HG03108 (cell line): Measurements from ENCODE around the gene SEC24C.
"Not testable (repeated sequence)": the region's sequence is repeated elsewhere in the genome, so short reads cannot be mapped to it uniquely, and the experiment has no call there.

Experiments used
- ATAC-seq: cut with Tn5 transposase; IDR thresholded peaks from one replicate; pipeline ENCODE4 v1.9.1; 2021; ENCODE audit warnings: moderate library complexity; ENCODE audit not compliant: unreplicated experiment

Gene SEC24C

DNA sequence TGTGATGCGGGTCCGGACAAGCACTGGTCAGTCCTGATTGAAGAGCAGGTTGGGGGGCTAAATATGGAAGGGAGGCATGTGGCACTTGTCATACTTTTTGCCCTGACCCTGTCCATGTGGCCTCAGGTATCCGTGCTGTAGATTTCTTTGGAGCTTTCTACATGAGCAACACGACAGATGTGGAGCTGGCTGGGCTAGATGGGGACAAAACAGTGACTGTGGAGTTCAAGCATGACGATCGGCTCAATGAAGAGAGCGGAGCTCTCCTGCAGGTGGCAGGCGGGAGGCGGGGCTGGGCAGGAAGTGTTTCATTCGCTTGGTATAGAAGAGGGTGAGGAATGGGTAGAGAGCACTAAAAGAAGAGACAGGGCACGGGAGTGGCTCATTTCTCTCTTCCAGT, 24.7 kb downstream of the SEC24C start:
- no peak for ATAC-seq

DNA sequence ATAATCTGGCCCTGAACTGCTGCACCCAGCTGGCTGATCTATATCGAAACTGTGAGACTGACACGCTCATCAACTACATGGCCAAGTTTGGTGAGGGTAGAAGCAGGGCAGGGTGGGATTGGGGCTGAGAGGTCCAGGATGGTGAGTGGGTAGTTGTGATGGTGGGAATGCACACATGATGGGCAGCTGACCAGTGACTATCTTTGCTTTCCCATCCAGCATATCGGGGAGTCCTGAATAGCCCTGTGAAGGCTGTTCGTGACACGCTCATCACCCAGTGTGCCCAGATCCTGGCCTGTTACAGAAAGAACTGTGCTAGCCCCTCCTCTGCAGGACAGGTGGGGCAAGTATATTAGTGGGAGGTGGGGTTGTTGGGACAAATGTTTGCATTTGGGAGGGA, 25.2 kb downstream of the SEC24C start:
- ATAC-seq: no peak

DNA sequence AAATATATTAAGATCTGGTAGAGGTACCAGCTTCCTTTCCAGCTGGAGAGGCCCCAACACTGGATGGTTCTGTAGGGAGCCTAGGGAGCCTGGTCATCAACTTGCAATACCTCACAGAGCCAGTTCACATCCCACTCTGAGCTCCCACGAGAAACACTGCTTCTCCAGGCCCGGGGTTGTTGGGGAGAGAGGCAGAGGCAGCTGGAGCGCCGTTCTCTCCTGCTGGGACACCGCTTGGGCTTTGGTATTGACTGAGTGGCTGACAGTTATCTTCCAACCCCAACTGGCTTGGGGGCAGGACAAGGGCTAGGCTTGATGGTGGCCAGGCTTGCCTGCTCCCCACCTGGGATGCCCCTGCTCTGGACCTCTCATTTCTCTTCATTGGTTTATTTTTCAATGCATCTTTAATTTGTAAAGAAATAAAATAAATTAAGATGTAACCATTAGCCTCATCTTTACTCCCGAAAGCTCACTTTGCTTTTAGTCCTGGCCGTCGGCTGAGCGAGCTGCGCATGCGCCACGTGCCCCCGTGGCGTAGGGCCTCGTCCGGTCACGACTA, 27.6 kb downstream of the SEC24C start:
- ATAC-seq: peak; percentile 41

DNA sequence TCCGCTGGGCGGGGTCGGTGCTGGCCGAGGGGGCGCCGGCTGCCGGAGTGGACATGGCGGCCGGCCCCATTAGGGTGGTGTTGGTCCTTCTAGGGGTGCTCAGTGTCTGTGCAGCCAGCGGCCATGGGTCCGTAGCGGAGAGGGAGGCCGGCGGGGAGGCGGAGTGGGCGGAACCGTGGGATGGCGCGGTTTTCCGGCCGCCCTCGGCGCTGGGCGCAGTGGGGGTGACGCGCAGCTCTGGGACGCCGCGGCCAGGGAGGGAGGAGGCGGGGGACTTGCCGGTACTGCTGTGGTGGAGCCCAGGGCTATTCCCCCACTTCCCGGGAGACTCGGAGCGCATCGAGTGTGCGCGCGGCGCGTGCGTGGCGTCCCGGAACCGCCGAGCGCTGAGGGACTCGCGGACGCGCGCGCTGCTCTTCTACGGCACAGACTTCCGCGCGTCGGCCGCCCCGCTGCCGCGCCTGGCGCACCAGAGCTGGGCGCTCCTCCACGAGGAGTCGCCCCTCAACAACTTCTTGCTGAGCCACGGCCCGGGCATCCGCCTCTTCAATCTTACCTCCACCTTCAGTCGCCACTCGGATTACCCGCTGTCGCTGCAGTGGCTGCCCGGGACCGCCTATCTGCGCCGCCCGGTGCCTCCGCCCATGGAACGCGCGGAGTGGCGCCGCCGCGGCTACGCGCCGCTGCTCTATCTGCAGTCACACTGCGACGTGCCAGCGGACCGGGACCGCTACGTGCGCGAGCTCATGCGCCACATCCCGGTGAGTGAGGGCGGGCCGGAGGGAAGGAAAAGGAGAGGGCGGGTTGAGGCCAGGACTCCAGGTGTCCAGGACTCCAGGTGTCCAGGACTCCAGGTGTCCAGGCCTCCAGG, 28.3 kb downstream of the SEC24C start:
- peak; percentile 56 for ATAC-seq

DNA sequence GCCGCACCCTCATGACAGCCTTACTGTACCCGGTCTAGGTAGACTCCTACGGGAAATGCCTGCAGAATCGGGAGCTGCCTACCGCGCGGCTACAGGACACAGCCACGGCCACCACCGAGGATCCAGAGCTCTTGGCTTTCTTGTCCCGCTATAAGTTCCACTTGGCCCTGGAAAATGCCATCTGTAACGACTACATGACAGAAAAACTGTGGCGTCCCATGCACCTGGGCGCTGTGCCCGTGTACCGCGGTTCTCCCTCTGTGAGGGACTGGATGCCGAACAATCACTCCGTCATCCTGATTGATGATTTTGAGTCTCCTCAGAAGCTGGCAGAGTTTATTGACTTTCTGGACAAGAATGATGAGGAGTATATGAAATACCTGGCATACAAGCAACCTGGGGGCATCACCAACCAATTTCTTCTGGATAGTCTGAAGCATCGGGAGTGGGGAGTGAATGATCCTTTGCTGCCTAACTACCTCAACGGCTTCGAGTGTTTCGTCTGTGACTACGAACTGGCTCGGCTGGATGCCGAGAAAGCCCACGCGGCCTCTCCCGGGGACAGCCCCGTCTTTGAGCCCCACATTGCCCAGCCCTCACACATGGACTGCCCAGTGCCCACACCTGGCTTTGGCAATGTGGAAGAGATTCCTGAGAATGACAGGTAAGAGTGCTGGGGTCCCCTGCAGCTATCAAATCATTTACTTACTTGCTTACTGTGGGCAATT, 29.1 kb downstream of the SEC24C start:
- ATAC-seq: no peak

DNA sequence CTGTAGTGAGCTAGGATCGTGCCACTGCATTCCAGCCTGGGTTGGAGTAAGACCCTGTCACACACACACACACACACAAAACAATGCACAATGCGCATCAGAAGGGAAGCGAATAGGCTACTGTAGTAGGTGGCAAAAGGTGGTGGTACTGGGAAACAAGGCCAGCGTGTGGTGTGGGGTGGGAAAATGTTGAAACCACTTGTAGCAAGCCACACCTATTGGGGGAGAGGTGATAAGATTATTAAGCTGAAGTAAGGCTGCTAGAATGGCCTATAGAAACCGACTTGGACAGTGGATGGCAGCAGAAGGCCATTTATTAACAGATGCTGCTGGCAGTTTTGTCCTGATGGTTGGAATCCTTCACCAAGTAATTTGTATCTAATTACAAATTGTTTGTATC, 30.5 kb downstream of the SEC24C start:
- no peak for ATAC-seq

DNA sequence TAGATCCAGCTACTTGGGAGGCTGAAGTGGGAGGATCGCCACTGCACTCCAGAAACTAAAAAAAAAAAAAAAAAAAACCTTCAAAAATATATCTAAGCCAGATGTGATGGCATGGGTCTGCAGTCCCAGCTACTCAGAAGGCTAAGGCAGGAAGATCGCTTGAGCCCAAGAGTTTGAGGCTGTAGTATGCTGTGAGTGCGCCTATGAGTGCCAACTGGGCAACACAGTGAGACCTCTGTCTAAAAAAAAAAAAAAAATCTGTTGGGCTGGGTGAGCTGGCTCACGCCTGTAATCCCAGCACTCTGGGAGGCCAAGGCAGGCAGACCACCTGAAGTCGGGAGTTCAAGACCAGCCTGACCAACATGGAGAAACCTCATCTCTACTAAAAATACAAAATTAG, 34.8 kb downstream of the SEC24C start:
- ATAC-seq: no peak

DNA sequence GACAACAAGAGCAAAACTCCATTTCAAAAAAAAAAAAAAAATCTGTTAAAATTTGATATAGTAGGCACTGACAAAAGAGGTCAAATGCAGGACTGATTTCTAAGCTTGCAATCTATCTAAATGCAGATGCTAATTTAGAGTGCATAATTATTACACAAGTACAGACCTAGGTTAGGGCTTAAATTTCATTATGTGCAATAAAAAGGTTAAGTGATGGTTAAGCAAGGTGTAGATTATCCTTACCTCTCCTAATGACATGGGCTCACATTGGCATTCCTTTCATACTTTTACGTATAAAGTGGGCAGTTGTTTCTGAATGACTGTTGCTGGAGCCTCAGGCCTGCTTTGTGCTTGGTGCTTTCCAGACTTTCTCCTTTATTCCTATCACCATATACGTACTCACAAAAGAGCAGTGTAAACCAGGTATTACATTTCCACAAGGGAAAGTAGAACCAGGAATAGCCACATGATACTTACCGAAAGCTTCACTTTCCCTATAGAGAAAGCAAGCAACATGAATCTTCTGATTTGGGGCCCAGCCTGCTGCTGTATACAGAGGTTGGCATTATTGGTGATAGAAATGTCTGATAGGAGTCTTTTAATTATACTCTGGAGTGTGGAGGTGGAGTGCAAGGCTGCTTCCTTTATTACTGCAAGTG, 35.5 kb downstream of the SEC24C start:
- no peak for ATAC-seq

DNA sequence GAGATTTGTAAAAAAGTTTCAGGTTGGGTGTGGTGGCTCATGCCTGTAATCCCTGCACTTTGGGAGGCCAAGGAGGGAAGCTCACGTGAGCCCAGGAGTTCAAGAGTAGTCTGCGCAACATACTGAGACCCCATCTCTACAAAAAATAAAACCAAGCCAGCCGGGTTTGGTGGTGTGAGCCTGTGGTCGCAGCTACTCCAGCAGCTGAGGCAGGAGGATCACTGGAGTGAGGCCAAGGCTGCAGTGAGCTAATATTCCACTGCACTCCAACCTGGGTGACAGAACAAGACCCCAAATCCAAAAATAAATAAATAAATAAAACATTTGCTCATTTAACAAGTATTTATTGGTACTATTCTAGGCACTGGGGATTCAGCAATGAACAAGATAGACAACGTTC, 36.1 kb downstream of the SEC24C start:
- no peak for ATAC-seq

DNA sequence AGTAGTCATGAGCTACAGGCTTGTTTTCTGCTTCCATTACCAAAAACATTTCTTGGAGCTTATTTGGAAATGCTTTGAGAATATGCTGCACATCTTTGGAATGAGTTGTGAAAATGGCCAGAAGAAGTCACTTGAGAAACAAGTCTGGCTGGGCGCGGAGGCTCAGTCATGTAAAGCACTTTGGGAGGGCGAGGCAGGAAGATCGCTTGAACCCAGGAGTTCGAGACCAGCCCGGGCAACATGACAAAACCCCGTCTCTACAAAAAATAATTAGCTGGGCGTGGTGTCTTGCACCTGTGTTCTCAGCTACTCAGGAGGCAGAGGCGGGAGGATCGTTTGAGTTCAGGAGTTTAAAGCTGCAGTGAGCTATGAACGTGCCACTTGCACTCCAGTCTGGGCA, 36.8 kb downstream of the SEC24C start:
- ATAC-seq: no peak

DNA sequence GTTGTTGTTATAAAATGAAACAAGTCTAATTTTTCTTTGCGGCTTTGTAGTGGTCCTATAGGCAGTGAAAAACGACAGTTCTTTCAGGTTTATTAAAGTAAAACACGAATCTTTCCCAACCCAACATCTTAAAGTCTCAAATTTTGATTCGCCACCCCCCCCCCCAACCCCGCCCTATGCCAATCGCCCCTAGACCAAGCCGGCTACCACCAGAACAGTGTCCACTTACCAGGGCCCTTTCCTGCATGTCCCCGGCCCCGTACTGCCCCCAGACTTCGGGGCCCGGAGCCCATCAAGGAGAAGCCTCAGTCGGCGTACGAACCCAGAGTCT, 37.3 kb downstream of the SEC24C start:
- no peak for ATAC-seq

DNA sequence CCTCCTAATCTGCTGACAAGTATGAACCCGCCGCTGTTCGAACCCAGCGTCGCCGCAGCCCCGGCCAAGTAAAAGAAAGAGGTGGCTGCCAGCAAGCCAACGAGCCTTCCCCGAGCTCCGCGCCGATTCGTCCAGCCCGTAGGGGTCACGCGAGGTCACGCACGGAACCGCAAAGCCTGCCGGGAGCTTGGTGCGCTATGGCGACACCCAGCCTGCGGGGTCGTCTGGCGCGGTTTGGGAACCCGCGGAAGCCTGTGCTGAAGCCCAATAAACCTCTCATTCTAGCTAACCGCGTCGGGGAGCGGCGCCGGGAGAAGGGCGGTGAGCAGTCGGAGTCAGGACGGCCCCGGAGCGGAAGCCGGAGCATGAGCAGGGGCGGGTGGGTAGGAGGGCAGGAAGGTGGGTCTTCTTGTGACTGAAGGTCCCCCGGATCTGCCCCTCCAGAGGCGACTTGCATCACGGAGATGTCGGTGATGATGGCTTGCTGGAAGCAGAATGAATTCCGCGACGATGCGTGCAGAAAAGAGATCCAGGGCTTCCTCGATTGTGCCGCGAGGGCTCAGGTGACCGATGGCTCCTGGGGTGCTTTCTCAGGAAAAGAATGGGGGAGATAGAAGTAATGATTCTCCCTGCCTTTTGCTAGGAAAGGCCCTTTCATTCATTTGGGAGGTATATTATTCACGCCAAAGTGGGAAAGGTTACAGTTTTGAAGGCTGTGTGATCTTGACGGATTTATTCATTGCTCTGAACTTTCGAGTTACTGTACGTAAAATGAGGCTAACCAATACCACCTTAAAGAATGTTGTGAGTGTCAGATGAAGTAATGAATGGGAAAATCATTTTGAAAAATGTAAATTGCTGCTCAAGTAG, 37.9 kb downstream of the SEC24C start, which contains the start of gene CHCHD1:
CHCHD1 (plus strand) TSS at position 170 of the 870 bp plus-strand sequence; CDS start at position 198, 28 bp downstream.
- no peak for ATAC-seq

DNA sequence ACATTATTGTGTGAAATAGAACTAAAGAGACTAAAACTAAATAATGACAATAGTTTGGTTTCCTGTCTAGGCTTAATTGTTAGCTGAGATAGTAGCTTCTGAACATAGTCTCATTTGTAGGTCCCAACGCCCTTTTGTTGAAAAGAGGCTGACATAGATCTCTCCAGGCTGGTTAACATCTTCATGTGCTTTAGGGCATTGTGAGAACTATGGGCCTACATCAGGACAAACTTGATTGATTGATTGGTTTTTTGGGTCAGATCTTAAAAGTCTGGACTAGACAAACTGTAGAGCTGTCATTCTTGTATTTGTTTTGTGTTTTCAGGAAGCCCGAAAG, 38.5 kb downstream of the SEC24C start:
- ATAC-seq: no peak

DNA sequence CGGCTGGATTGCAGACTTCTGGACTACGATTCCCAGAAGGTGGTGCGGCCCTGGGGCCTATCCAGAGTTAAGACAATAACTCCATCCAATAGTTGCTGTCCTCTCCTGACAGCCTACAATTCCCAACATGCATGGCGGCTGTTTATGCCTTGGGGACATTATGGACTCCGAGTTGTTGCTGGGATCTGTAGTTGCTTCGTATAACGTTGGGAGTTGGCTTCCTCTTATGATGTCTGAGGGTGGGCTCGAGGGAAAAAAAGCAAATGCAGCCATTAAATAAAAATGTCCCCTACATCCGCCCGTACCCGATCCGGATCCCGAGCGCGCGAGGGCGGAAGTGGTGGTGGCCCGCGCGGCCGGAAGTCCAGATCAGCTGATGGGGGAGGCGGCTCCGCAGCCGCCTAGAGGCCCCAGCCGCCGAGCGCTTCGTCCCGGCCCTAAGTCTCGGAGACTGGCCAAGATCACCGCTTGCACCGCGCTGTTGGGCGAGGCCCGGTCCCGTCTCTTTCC, 41.1 kb downstream of the SEC24C start, which contains the start of gene ZSWIM8:
ZSWIM8 (plus strand) TSS at position 396 of the 510 bp plus-strand sequence. CDS start 273 bp downstream, outside the sequence.
- peak; percentile 79 for ATAC-seq

DNA sequence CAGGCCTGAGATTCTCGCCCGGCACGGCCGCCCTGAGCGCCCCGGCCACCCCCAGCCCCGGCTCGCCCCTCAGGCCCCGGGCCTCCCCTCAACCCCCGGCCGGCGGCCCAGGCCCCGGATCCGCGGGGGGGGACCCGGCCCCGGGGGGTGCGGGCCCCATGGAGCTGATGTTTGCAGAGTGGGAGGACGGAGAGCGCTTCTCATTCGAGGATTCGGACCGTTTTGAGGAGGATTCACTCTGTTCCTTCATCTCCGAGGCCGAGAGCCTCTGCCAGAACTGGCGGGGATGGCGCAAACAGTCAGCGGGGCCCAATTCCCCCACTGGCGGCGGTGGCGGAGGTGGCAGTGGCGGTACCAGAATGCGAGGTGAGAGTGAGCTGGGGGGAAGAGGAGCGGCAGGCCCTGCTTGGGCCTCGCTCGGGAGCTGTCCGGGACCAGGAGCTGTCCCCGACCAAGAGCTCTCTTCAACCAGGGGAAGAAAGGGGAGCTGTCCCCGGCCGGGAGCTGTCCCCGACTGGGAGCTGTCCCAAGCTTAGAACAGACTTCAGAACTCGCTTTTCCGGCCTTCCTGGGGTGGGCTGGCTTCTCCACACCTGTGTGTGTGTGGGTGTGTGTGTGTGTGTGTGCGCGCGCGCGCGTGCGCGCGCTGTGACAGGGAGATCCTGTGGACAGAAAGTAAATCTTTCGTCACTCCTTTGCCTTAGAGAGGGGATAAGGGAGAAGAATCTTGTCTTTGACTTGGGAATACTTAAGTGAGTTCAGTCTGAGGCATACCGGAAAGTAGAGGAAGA, 41.7 kb downstream of the SEC24C start:
- ATAC-seq: peak; percentile 4

DNA sequence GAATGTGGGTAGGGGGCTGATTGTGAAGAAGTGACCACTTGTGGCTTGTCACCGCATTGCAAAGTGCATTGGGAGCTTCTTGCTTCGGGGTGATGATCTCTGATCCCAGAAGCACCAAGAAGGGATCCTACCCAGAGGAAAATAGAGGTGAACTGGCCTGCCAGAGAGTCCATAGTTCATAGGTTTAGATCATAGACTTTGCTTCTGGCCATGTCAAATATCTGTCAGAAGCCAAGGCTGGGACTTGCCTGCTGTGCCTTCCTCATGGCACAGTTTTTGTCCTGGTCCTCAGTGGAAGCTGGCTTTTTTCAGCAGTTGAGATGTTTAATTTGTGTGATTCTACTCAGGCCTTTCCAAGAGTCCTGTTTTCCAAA, 42.3 kb downstream of the SEC24C start:
- ATAC-seq: no peak

DNA sequence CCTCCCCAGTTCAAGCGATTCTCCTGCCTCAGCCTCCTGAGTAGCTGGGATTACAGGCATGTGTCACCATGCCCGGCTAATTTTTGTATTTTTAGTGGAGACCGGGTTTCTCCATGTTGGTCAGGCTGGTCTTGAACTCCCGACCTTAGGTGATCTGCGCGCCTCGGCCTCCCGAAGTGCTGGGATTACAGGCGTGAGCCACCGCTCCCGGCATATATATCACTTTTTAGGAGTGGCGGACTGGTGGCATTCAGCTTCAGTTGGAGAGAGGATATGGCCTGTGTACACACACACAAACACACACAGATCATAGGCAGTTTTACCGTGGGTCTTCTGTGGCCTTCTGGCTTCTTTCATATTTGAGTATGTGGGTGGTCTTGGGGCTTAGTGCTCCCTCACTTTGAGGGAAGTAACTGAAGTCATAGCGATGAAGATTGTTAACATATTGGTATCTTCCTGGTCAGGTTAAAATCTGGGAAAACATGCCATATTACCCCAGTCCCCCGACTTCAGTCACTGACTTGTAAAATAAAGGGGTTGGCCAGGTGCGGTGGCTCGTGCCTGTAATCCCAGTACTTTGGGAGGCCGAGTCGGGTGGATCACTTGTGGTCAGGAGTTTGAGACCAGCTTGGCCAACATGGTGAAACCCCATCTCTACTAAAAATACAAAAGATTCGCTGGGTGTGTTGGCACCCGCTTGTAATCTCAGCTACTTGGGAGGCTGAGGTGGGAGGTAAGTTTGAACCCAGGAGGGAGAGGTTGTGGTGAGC, 43.0 kb downstream of the SEC24C start:
- ATAC-seq: not testable (repeated sequence)

DNA sequence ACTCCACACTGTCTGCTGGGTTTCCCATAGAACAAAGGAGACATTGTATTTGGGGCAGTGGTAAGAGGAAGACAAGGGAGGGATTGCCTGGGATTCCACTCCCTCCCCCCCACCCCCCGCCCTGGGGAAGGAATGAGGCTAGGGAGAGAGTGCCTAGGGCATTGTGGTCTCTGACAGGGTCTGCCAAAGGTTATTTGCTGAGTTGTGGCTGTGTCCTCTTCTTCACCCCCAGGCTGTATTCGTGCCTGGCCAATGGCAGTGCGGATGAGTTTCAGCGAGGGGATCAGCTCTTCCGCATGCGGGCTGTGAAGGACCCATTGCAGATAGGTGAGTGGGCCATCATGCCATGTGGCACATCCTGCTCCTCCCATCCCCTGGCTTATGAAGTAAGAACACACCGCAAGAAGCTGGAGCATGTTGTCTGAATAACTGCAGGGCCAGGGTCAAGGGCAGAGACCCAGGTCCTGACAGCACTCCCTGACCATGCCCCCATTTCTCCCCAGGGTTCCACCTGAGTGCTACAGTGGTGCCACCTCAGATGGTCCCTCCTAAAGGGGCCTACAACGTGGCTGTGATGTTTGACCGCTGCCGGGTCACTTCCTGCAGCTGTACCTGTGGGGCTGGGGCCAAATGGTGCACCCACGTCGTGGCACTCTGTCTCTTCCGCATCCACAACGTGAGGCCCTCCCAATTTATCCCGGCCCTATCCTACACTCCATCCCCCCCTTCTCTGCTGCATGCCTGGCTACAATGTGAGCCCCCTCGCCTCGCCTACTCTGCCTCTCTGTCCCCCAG, 44.9 kb downstream of the SEC24C start:
- ATAC-seq: no peak
